NK-92 treated with Interleukin-12 subunit alpha and Interleukin-12 subunit beta, amount 100 ng/mL, for 24 hours (cell line): ENCODE measurements around the gene NXN.
"Not testable (repeated sequence)": the region's sequence is repeated elsewhere in the genome, so short reads cannot be mapped to it uniquely, and the experiment has no call there.

Experiments used
- DNase-seq: peaks from one replicate; lab custom pipeline; 2025; lab: John Stamatoyannopoulos, UW

NXN gene

GRCh38 chr17:979212-979538 is 401 bp downstream of the NXN start:
- DNase-seq, result no peak

- DNase-seq, result no peak
Observed at GRCh38 chr17:978103-979093, 1.2 kb downstream of the NXN start.

GRCh38 chr17:977166-977565 is 2.4 kb downstream of the NXN start:
- DNase-seq, result no peak

- no peak for DNase-seq
Observed at GRCh38 chr17:976312-976711, 3.3 kb downstream of the NXN start.

- no peak for DNase-seq
Observed at GRCh38 chr17:975371-975915, 4.1 kb downstream of the NXN start.

- not testable (repeated sequence) for DNase-seq
Observed at GRCh38 chr17:974778-975177, 4.8 kb downstream of the NXN start.

GRCh38 chr17:973053-973452 is 6.5 kb downstream of the NXN start:
- no peak for DNase-seq

GRCh38 chr17:971861-972260 is 7.7 kb downstream of the NXN start:
- DNase-seq, result not testable (repeated sequence)

GRCh38 chr17:970364-970763 is 9.2 kb downstream of the NXN start:
- no peak for DNase-seq

- DNase-seq, result no peak
Observed at GRCh38 chr17:969811-970355, 9.7 kb downstream of the NXN start.

- no peak for DNase-seq
Observed at GRCh38 chr17:968812-969730, 10.5 kb downstream of the NXN start.

- no peak for DNase-seq
Observed at GRCh38 chr17:967122-967521, 12.5 kb downstream of the NXN start.

- no peak for DNase-seq
Observed at GRCh38 chr17:965311-965989, 14.1 kb downstream of the NXN start.

GRCh38 chr17:964876-965275 is 14.7 kb downstream of the NXN start:
- DNase-seq, result no peak

GRCh38 chr17:962670-963069 is 16.9 kb downstream of the NXN start:
- DNase-seq, result no peak

- DNase-seq, result no peak
Observed at GRCh38 chr17:962166-962565, 17.4 kb downstream of the NXN start.

GRCh38 chr17:958712-959451 is 20.7 kb downstream of the NXN start:
- no peak for DNase-seq

GRCh38 chr17:957856-958421 is 21.6 kb downstream of the NXN start:
- no peak for DNase-seq

GRCh38 chr17:956905-957304 is 22.7 kb downstream of the NXN start:
- no peak for DNase-seq

GRCh38 chr17:954431-955164 is 25.0 kb downstream of the NXN start:
- no peak for DNase-seq
